GM12865 (cell line): ENCODE data around the gene KCTD3.

Experiments used
- DNase-seq: peaks from one replicate; pipeline ENCODE4 v3.0.0; 2010; ENCODE audit warnings: low read depth
- H3K4me3 ChIP-seq: 2 replicates; pipeline ENCODE4 v1.5.1; 2011; ENCODE audit warnings: mild to moderate bottlenecking, low read depth, low read length, control low read depth
- CTCF ChIP-seq: IDR thresholded peaks from 2 replicates; pipeline ENCODE4 v1.5.1; 2011; ENCODE audit warnings: low read length, control low read depth, low read depth, inconsistent platforms; ENCODE audit not compliant: insufficient read depth; ENCODE audit errors: missing control alignments

The KCTD3 gene

DNA sequence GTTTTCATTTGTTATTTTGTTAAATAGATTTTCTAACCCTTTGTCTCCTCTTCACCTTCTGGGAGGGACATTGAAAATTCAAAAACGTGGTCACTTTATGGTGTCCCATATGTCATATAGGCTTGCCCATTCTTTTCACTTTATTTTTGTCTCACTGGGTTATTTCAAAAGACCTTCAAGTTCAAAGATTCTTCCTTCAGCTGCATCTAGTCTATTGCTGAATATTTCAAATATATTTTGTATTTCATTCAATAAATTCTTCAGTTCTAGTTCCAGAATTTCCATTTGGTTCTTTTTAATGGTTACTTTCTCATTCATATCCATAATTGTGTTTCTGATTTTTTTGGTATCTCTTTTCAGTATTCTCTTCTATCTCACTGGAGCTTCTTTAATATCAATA lies 11.6 kb upstream of the KCTD3 start:
- DNase-seq = no peak
- H3K4me3 ChIP-seq = no peak overlapping the region
- TF ChIP-seq CTCF = no peak

- DNase-seq = no peak
- TF ChIP-seq CTCF = no peak
- no peak overlapping the region for H3K4me3 ChIP-seq
Observed at GRCh38 chr1:215556996-215557395, 10.1 kb upstream of the KCTD3 start.

- H3K4me3 ChIP-seq = no peak overlapping the region
- DNase-seq = no peak
- no peak for TF ChIP-seq CTCF
Observed at GRCh38 chr1:215557504-215557903, 9.6 kb upstream of the KCTD3 start.

- H3K4me3 ChIP-seq = no peak overlapping the region
- TF ChIP-seq CTCF = no peak
- no peak for DNase-seq
Observed at GRCh38 chr1:215557992-215558626, 9.0 kb upstream of the KCTD3 start.

DNA sequence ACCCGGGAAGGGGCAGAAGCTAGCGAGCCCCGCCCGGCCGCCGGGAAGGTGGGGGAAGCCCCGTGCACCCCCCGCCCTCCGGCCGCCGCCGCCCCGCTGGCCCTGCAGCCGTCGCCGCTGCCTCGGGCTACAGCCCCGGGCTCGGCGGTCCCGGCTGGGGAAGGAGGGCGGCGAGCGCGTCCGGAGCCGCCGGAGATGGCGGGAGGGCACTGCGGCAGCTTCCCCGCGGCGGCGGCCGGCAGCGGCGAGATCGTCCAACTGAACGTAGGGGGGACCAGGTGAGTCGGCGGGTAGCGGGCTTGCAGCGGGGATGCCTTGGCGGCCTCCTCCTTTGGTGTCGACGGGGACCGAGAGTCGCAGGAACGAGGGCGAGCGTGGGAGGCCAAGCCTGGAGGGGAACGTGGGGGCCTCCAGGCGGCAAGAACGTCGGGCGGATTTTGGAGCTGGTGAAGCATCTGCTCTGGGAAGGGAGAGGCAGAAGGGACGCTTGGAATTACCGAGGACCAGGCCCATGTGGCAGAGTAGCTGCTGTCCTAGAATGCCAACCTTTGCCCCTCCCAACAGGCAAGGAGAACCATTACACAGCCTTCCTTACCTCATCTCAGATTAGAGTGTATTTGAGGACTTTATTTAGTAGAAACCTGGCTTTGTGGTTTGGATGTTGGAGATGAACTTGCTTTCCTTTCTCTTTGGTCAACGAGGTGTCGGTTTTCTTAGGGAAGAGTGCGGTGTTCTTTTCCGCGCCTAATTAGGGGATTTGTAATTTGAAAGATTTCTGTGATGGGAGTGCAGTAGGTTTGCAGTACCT lies 591 bp downstream of the KCTD3 start:
- TF ChIP-seq CTCF = no peak
- DNase-seq = peak; percentile 65
- H3K4me3 ChIP-seq = peak overlapping the region; percentile 85

- TF ChIP-seq CTCF = no peak
Observed at GRCh38 chr1:215568299-215568692, 1.2 kb downstream of the KCTD3 start.

More at GRCh38 chr1:215568299-215568692, 1.2 kb downstream of the KCTD3 start:
- DNase-seq = peak; percentile 23
- peak overlapping the region; percentile 85 for H3K4me3 ChIP-seq
